AG04450 (cell line): ENCODE results near the gene TARDBP. TPM values are rescaled to one million over a fixed set of nuclear protein-coding genes. Genes with fewer than 3 reads are reported as not detected.
"Not testable (repeated sequence)": the region's sequence is repeated elsewhere in the genome, so short reads cannot be mapped to it uniquely, and the experiment has no call there.

Experiments
- CTCF ChIA-PET: fragments of 300-600, 350-600 bp; formaldehyde crosslinking; extraction: SDS; loops from one replicate; lab custom pipeline; 2022; ENCODE audit warnings: antibody characterized with exemption, inconsistent platforms; lab: Charles Lee
- POLR2A ChIA-PET: fragments of 350-600 bp; formaldehyde crosslinking; extraction: SDS; loops from one replicate; lab custom pipeline; 2021; ENCODE audit warnings: antibody characterized with exemption, inconsistent platforms; lab: Yijun Ruan, JAX
- DNase-seq: peaks from one replicate; pipeline ENCODE4 v3.0.0-alpha.2; 2011; ENCODE audit warnings: low read depth, low spot score
- H3K27ac ChIP-seq: one replicate; pipeline ENCODE4 v1.5.1; 2012; ENCODE audit warnings: low read depth, low read length, control low read depth
- H3K27me3 ChIP-seq: one replicate; pipeline ENCODE4 v1.6.0; 2012; ENCODE audit warnings: low read length; ENCODE audit not compliant: control insufficient read depth, insufficient read depth
- H3K4me3 ChIP-seq: 2 replicates; pipeline ENCODE4 v1.5.1; 2011; ENCODE audit warnings: mild to moderate bottlenecking, low read depth, low read length, control low read depth
- H3K9me3 ChIP-seq: 2 replicates; pipeline ENCODE4 v1.5.1; 2012; ENCODE audit warnings: low read length; ENCODE audit not compliant: control insufficient read depth, insufficient read depth
- polyA plus RNA-seq: library from polyadenylated mRNA; depleted of rRNA; stranded (reverse); fragments of >200 nt; gene quantifications from 2 replicates; pipeline ENCODE4 v1.2.3, GENCODE V29; 2011
- TF ChIP-seq, protein P1 (sequence below): IDR thresholded peaks from 2 replicates; pipeline ENCODE4 v1.5.1; 2011; ENCODE audit warnings: low read depth, low read length, control low read depth, inconsistent platforms

Gene TARDBP
- polyA plus RNA-seq, 1 experiment, result 218 TPM

DNA sequence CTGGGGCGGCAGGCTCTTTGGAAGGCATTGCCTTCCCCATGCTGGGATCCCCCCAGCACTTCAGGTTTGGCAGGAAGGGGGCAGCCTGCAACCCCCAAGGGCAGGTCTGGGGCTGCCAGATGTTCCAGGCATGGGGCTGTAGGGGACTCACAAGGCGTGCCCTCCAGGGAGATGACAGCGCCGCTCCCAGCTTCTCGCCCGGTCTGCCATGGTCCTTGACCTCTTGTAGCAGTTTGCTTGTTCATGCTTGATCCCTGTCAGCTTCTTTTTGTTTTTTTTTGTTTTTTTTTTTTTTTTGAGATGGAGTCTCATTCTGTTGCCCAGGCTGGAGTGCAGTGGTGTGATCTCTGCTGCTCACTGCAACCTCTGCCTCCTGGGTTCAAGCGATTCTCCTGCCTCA is 21.6 kb upstream of the TARDBP start:
- H3K27me3 ChIP-seq, result peaks cover 23% of the 10 kb centered on the region
- ChIA-PET CTCF (interaction anchor here (0.6 kb wide), 2 partner anchors 10 to 367 kb away, joined by 3 read pairs; a partner anchor contains a TSS), POLR2A (no interaction called here)
- DNase-seq, result no peak
- no peaks in the 10 kb centered on the region for H3K9me3 ChIP-seq
- H3K4me3 ChIP-seq, result no peak overlapping the region
- TF ChIP-seq, protein P1, sequence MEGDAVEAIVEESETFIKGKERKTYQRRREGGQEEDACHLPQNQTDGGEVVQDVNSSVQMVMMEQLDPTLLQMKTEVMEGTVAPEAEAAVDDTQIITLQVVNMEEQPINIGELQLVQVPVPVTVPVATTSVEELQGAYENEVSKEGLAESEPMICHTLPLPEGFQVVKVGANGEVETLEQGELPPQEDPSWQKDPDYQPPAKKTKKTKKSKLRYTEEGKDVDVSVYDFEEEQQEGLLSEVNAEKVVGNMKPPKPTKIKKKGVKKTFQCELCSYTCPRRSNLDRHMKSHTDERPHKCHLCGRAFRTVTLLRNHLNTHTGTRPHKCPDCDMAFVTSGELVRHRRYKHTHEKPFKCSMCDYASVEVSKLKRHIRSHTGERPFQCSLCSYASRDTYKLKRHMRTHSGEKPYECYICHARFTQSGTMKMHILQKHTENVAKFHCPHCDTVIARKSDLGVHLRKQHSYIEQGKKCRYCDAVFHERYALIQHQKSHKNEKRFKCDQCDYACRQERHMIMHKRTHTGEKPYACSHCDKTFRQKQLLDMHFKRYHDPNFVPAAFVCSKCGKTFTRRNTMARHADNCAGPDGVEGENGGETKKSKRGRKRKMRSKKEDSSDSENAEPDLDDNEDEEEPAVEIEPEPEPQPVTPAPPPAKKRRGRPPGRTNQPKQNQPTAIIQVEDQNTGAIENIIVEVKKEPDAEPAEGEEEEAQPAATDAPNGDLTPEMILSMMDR, result no peak
- no peak overlapping the region for H3K27ac ChIP-seq

DNA sequence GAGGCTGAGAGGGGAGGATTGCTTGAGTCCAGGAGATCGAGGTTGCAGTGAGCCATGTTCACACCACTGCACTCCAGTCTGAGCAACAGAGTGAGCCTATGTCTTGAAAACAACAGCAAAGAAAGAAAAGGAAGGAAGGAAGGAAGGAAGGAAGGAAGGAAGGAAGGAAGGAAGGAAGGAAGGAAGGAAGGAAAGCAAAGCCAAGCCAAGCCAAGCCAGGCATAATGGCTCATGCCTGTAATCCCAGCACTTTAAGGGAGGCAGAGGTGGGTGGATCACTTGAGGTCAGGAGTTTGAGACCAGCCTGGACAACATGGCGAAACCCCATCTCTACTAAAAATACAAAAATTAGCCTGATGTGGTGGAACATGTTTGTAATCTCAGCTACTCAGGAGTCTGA is 20.4 kb upstream of the TARDBP start:
- H3K27me3 ChIP-seq, result peaks cover 19% of the 10 kb centered on the region
- DNase-seq, H3K4me3 ChIP-seq, CTCF ChIA-PET, POLR2A ChIA-PET, H3K27ac ChIP-seq, H3K9me3 ChIP-seq: not testable (repeated sequence)

DNA sequence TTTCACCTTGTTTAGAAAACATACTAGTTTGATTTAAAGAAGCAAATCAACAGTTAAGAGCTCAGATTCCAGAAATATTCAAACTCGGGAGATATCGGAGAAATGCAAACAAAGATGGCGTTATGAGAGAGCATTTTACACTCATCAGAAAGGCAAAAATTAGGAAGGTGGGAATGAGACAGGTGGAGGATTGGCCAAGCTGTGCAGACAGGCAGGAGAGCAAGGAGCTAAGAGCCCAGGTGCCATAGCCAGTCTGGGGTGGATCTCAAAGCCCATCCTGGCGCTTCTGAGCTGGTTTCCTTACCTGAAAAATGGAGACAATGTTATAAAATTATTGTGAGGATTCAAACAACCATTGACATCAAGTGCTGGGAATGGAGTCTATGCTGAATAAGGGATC is 19.6 kb upstream of the TARDBP start:
- no peak for DNase-seq
- TF ChIP-seq, protein P1, result no peak
- H3K27me3 ChIP-seq, result peaks cover 17% of the 10 kb centered on the region
- CTCF ChIA-PET, result interaction anchor here (0.6 to 1.2 kb wide), 2 partner anchors 44 to 415 kb away, joined by 3 to 4 read pairs; no protein-coding TSS in a partner anchor
- H3K27ac ChIP-seq, result no peak overlapping the region
- H3K4me3 ChIP-seq, result no peak overlapping the region
- POLR2A ChIA-PET, result no interaction called here
- H3K9me3 ChIP-seq, result no peaks in the 10 kb centered on the region

DNA sequence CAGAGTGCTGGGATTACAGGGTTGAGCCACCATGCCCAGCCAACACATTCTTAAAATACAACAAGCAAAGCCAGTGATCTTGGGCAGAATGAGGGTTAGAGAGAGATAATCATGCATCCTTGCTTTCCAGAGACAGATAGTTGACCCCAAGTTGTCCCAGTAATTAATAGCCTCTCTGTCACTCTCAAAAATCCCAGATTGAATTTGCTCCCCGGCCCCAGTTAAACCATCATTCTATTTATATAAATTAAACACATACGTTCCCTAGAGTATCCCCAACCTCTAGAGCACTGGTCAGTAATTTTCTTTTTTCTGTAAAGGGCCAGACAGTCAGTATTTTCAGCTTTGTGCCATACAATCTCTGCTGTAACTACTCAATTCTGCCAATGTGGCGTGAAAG is 16.4 kb upstream of the TARDBP start:
- no peak for DNase-seq
- Histone ChIP-seq H3K9me3 (no peaks in the 10 kb centered on the region; the same call in 1 of the 2 replicates), H3K27me3 (peaks cover 17% of the 10 kb centered on the region), H3K27ac (no peak overlapping the region), H3K4me3 (no peak overlapping the region)
- TF ChIP-seq, protein P1, result no peak
- CTCF ChIA-PET, result no interaction called here
- POLR2A ChIA-PET, result no interaction called here

DNA sequence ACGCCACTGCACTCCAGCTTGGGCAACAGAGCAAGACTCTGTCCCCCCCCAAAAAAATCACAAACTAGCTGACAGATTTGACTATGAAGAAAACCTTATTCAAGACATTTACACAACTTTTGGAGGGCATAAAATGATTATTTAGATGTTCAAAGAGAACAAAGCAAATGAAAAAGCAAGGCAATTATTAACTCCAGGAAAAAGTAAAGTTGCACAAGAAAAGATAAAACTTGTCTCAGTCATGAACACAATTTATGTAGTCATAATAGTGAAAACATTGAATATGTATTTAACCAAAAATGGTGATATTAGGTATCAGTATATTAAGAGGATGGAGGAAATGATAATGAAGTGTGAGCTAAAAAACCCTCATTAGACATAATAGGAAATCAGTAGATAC is 11.9 kb upstream of the TARDBP start:
- POLR2A ChIA-PET, result no interaction called here
- Histone ChIP-seq H3K27me3 (peaks cover 5% of the 10 kb centered on the region), H3K4me3 (no peak overlapping the region), H3K27ac (no peak overlapping the region), H3K9me3 (no peaks in the 10 kb centered on the region; the same call in 1 of the 2 replicates)
- DNase-seq, result no peak
- CTCF ChIA-PET, result interaction anchor here (1.5 kb wide), 1 partner anchor 20 kb away, joined by 4 read pairs; no protein-coding TSS in a partner anchor
- TF ChIP-seq, protein P1, result no peak
